K562 (cell line): ENCODE data around the gene HSPA4. TPM values are rescaled to one million over a fixed set of nuclear protein-coding genes. Genes with fewer than 3 reads are reported as not detected.

ENCODE experiments used
- ATAC-seq: fragments of 200-7000 bp; cut with Tn5 transposase; 3 replicates; pipeline ENCODE4 v1.9.1; 2020; ENCODE audit warnings: moderate library complexity
- BruUV-seq: library from RNA; stranded (reverse); fragments of 400-500 nt; replicated peaks from 2 replicates; lab custom pipeline; 2021; lab: Mats Ljungman, UMichigan
- CTCF ChIA-PET: fragments of 300-600 bp; formaldehyde crosslinking; extraction: SDS; loops from one replicate; lab custom pipeline; 2021; ENCODE audit warnings: low intra/inter-chr PET ratio; lab: Yijun Ruan, JAX
- POLR2A ChIA-PET: fragments of 300-600, 350-650 bp; sonication (Branson Sonifier 250); formaldehyde crosslinking; extraction: SDS; loops from one replicate; lab custom pipeline; 2021; ENCODE audit warnings: antibody characterized with exemption, inconsistent platforms; lab: Yijun Ruan, JAX
- DNase-seq, 4 experiments: peaks; one replicate each; pipeline versions ENCODE4 v3.0.0 to v3.0.0-alpha.2; 2011 to 2018; ENCODE audit warnings: low spot score in 3 of 4, mixed read lengths in 3 of 4; ENCODE audit errors: extremely low read depth in 1 of 4
- FAIRE-seq: peaks from 2 replicates; lab custom pipeline; 2011; peaks lifted over from hg19 to GRCh38; lab: Jason Lieb, UNC
- H2AFZ ChIP-seq: 2 replicates; pipeline ENCODE4 v1.6.0; 2011; ENCODE audit warnings: low read depth, low read length, control low read depth, inconsistent platforms
- H3K27ac ChIP-seq: fragments of 200-600 bp; 3 replicates; pipeline ENCODE4 v1.8.0; 2011; ENCODE audit warnings: low read depth, mild to moderate bottlenecking, control low read depth, inconsistent platforms, low read length, moderate library complexity, mixed read lengths; ENCODE audit errors: extremely low read depth
- H3K27me3 ChIP-seq, 2 experiments: fragments of 300-600 bp in 1 of 2; 2 replicates in 1 of 2; 3 replicates in 1 of 2; pipeline versions ENCODE4 v1.6.0 to v1.8.0; 2011; ENCODE audit warnings: inconsistent platforms in 2 of 2, low read length in 2 of 2, mild to moderate bottlenecking in 1 of 2, mixed read lengths in 1 of 2, moderate library complexity in 1 of 2; ENCODE audit not compliant: control insufficient read depth in 2 of 2, insufficient read depth in 2 of 2
- H3K36me3 ChIP-seq: fragments of 300-600 bp; 3 replicates; pipeline ENCODE4 v1.8.0; 2011; ENCODE audit warnings: mild to moderate bottlenecking, low read length, inconsistent platforms; ENCODE audit not compliant: control insufficient read depth, insufficient read depth
- H3K4me1 ChIP-seq, 2 experiments: fragments of 200-600 bp in 1 of 2; replicated peaks in 1 of 2; 2 replicates in 1 of 2; 3 replicates in 1 of 2; pipeline versions ENCODE4 v1.5.1 to v1.8.0; 2011; ENCODE audit warnings: inconsistent platforms in 2 of 2, low read length in 2 of 2, mild to moderate bottlenecking in 1 of 2, mixed read lengths in 1 of 2, moderate library complexity in 1 of 2; ENCODE audit not compliant: control insufficient read depth in 2 of 2, insufficient read depth in 2 of 2
- H3K4me2 ChIP-seq: 2 replicates; pipeline ENCODE4 v1.6.1; 2011; ENCODE audit warnings: low read length, control low read depth, inconsistent platforms, mixed read lengths; ENCODE audit not compliant: insufficient read depth
- H3K4me3 ChIP-seq: fragments of 200-600 bp; sonication (generic), shearing (Covaris generic); 2 replicates; pipeline ENCODE4 v1.5.1; 2016; ENCODE audit warnings: control low read depth, inconsistent platforms
- H3K79me2 ChIP-seq: fragments of 200-600 bp; 3 replicates; pipeline ENCODE4 v1.8.0; 2011; ENCODE audit warnings: low read length, inconsistent platforms; ENCODE audit not compliant: control insufficient read depth, insufficient read depth
- H3K9ac ChIP-seq, 2 experiments: 2 replicates each; pipeline versions ENCODE4 v1.6.0 to v1.6.1; 2011; ENCODE audit warnings: low read depth in 2 of 2, low read length in 2 of 2, control low read depth in 1 of 2, inconsistent platforms in 1 of 2, mild to moderate bottlenecking in 1 of 2, mixed read lengths in 1 of 2; ENCODE audit not compliant: insufficient read depth in 1 of 2
- H3K9me1 ChIP-seq: one replicate; pipeline ENCODE4 v1.6.0; 2011; ENCODE audit warnings: inconsistent platforms, mild to moderate bottlenecking, low read length, moderate library complexity; ENCODE audit not compliant: control insufficient read depth, insufficient read depth
- H3K9me3 ChIP-seq: replicated peaks from 2 replicates; pipeline ENCODE4 v1.5.1; 2011; ENCODE audit warnings: low read depth, low read length, inconsistent platforms; ENCODE audit not compliant: control insufficient read depth, insufficient read depth
- H4K20me1 ChIP-seq: replicated peaks from 2 replicates; pipeline ENCODE4 v1.6.1; 2011; ENCODE audit warnings: low read length, inconsistent platforms, mixed read lengths; ENCODE audit not compliant: control insufficient read depth, insufficient read depth
- CHCHD3 ChIP-seq: fragments of 250-450 bp; sonication (Bioruptor Pico); IDR thresholded peaks from 2 replicates; pipeline ENCODE4 v2.1.2; 2022; ENCODE audit warnings: mild to moderate bottlenecking
- MCM7 ChIP-seq, 2 experiments: fragments of 450-650 bp; IDR thresholded peaks; 2 replicates each; pipeline ENCODE4 v1.6.1; 2016 to 2018
- MEIS2 ChIP-seq: fragments of 450-650 bp; IDR thresholded peaks from 2 replicates; pipeline ENCODE4 v1.6.1; 2014; ENCODE audit warnings: mild to moderate bottlenecking; ENCODE audit not compliant: partially characterized antibody
- ZSCAN29 ChIP-seq: fragments of 450-650 bp; IDR thresholded peaks from 2 replicates; pipeline ENCODE4 v1.6.1; 2017
- WGBS: fragments of 100-300 bp; shearing (Covaris generic); methylation state at CpG from one replicate; pipeline ENCODE4 v1.1.6; 2016; ENCODE audit warnings: low coverage, mixed read lengths; ENCODE audit not compliant: insufficient coverage; ENCODE audit errors: missing lambda C conversion rate; 5-methylcytosine and 5-hydroxymethylcytosine counted together
- in situ Hi-C: fragments of 300-500 bp; cut with MboI; formaldehyde crosslinking; loops from 4 replicates; pipeline ENCODE4 v1.15.0; 2018; ENCODE audit warnings: inconsistent platforms, mixed read lengths
- intact Hi-C: fragments of 100-400 bp; cut with micrococcal nuclease; formaldehyde crosslinking; loops from 2 replicates; pipeline ENCODE4 v1.14.2; 2022
- polyA plus RNA-seq, 8 experiments: library from polyadenylated mRNA; depleted of rRNA in 4 of 8; stranded (reverse) in 5 of 8; unstranded in 3 of 8; fragments of >200 nt; fragmentation: Nextera tagmentation in 2 of 8; fragmentation: Illumina TruSeq in 1 of 8; extraction: Ambion mirVana in 2 of 8; extraction: Trizol in 1 of 8; gene quantifications; 2 replicates each; pipeline versions ENCODE4 v1.2.1 to v1.2.3, GENCODE V29; 2011 to 2014; ENCODE audit warnings: inconsistent platforms in 1 of 8, missing spikeins in 1 of 8
- total RNA-seq, 7 experiments: library from RNA; depleted of rRNA in 6 of 7; stranded (reverse); fragments of >200 nt in 6 of 7; fragmentation: Illumina TruSeq in 2 of 7; extraction: Trizol in 2 of 7; gene quantifications; 2 replicates each; pipeline versions ENCODE4 v1.2.1 to v1.2.3, GENCODE V29; 2011 to 2021; ENCODE audit warnings: low replicate concordance in 1 of 7
- TF ChIP-seq, protein P1 (sequence below): sonication (generic); formaldehyde crosslinking; IDR thresholded peaks from 2 replicates; pipeline ENCODE4 v1.8.1; 2022; ENCODE audit warnings: missing genetic modification reagents

The HSPA4 gene
- total and polyA plus RNA-seq, 9 of the 15 experiments (the other 6 are each of a cell fraction or from before 2014, with no cell fraction given) = 90.3 to 286 (median 148) TPM

DNA sequence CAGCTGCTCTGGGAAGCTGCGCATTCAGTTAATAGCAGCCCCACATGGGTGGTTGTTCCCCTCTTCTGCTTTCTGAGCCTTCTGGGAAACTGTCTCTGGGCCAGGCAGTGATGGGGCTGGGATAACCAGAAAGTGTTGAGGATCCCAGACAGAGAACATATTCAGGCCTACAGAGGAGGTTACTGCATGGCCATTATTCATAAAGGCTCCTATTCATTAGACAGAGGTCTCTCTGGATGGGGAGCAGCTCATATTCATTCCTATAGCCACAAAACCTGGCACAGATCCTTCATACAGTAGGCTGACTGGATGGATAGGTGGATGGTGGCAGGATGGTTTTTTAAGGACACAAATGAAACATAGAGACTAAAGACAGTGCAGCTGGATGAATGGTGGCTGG, 76.3 kb downstream of the HSPA4 start:
- ATAC-seq (no peak), FAIRE-seq (no peak), DNase-seq (no peak)
- ChIA-PET CTCF (no interaction called here), POLR2A (interaction anchor here (1.0 to 1.5 kb wide), 2 partner anchors 10 to 143 kb away, joined by 3 read pairs; no protein-coding TSS in a partner anchor)
- Histone ChIP-seq H3K9me3 (no peaks in the 10 kb centered on the region), H3K4me2 (no peak overlapping the region), H3K79me2 (no peaks in the 10 kb centered on the region), H3K4me1 (no peaks in the 10 kb centered on the region), H3K27ac (no peak overlapping the region), H3K9ac (no peak overlapping the region), H3K27me3 (peaks cover 14 to 40% of the 10 kb centered on the region in 2 experiments; a peak in 3 of 5 replicates), H3K9me1 (no peaks in the 10 kb centered on the region), H4K20me1 (0 out of 2 replicates have a peak, but pooled peaks cover 5% of the 10 kb centered on the region), H3K36me3 (no peaks in the 10 kb centered on the region), H2AFZ (no peak overlapping the region), H3K4me3 (no peak overlapping the region)
- intact Hi-C loops = no loop called here
- WGBS = 0% methylated on average over 1 of the region's 1 CpG
- in situ Hi-C loops = no loop called here
- TF ChIP-seq, protein P1, sequence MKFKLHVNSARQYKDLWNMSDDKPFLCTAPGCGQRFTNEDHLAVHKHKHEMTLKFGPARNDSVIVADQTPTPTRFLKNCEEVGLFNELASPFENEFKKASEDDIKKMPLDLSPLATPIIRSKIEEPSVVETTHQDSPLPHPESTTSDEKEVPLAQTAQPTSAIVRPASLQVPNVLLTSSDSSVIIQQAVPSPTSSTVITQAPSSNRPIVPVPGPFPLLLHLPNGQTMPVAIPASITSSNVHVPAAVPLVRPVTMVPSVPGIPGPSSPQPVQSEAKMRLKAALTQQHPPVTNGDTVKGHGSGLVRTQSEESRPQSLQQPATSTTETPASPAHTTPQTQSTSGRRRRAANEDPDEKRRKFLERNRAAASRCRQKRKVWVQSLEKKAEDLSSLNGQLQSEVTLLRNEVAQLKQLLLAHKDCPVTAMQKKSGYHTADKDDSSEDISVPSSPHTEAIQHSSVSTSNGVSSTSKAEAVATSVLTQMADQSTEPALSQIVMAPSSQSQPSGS (CRISPR knock-in tag) = no peak
- BruUV-seq = no TSS peak

DNA sequence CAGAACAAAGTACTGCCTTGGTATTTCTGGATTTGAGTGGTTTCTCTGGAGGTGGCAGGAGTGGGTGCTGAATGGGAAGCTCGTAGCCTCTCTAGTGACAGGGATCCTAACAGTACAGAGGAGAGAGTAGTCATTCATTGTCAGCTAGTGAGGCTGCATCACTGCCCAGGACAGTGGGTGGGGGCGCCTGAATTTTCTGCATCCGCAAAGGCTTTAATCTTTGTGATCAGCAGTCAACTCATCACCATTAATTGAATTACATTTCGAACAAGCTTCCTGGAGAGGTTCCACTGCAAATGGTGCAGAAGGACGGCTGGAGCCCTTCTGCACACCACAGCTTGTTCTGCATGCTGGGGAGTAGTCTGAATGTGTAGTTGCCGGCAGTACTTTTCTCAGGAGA, 77.5 kb downstream of the HSPA4 start:
- in situ Hi-C loops (no loop called here), intact Hi-C loops (no loop called here)
- 0% methylated on average over 6 of the region's 6 CpGs for WGBS
- no peaks in the 10 kb centered on the region for H3K36me3 ChIP-seq
- POLR2A ChIA-PET = interaction anchor here (0.7 kb wide), 2 partner anchors 10 to 567 kb away, joined by 3 read pairs; no protein-coding TSS in a partner anchor
- ATAC-seq (no peak), FAIRE-seq (no peak), DNase-seq (no peak)
- no peak overlapping the region for H3K9ac ChIP-seq
- H3K9me1 ChIP-seq = no peaks in the 10 kb centered on the region
- peaks cover 11 to 28% of the 10 kb centered on the region in 2 experiments; a peak in 3 of 5 replicates for H3K27me3 ChIP-seq
- H3K4me3 ChIP-seq = no peak overlapping the region
- H3K4me1 ChIP-seq = no peaks in the 10 kb centered on the region
- no peaks in the 10 kb centered on the region for H3K79me2 ChIP-seq
- CTCF ChIA-PET = no interaction called here
- H3K27ac ChIP-seq = no peak overlapping the region
- no peak overlapping the region for H2AFZ ChIP-seq
- no peak overlapping the region for H3K4me2 ChIP-seq
- H3K9me3 ChIP-seq = no peaks in the 10 kb centered on the region
- BruUV-seq = no TSS peak
- TF ChIP-seq MCM7 (IDR thresholded peaks at IDR 0.05) (no peak), MEIS2 (no peak), ZSCAN29 (no peak), CHCHD3 (CRISPR knock-in tag) (no peak)
- 0 out of 2 replicates have a peak, but pooled peaks cover 5% of the 10 kb centered on the region for H4K20me1 ChIP-seq
